Smooth muscle cell (in vitro differentiated cells): ENCODE measurements around the gene TRH. TPM values are rescaled to one million over a fixed set of nuclear protein-coding genes. Genes with fewer than 3 reads are reported as not detected.

ENCODE experiments used
- DNase-seq: peaks from one replicate; lab custom pipeline; 2025; ENCODE audit not compliant: unreplicated experiment; lab: John Stamatoyannopoulos, UW
- H2AFZ ChIP-seq: fragments of 200-600 bp; sonication (generic); 2 replicates; pipeline ENCODE4 v1.6.0; 2016; ENCODE audit warnings: antibody characterized with exemption, low read depth, mild to moderate bottlenecking
- H3F3A ChIP-seq: fragments of 200-600 bp; sonication (generic); 2 replicates; pipeline ENCODE4 v1.6.0; 2017; ENCODE audit warnings: antibody characterized with exemption, low read depth
- H3K27ac ChIP-seq: fragments of 200-600 bp; sonication (generic); 2 replicates; pipeline ENCODE4 v1.5.1; 2016; ENCODE audit warnings: low read depth, mild to moderate bottlenecking
- H3K27me3 ChIP-seq: fragments of 200-600 bp; sonication (generic); 2 replicates; pipeline ENCODE4 v1.6.1; 2016; ENCODE audit warnings: low read depth, mild to moderate bottlenecking
- H3K36me3 ChIP-seq: fragments of 200-600 bp; sonication (generic); 2 replicates; pipeline ENCODE4 v1.5.1; 2016; ENCODE audit warnings: low read depth
- H3K4me1 ChIP-seq: fragments of 200-600 bp; sonication (generic); 2 replicates; pipeline ENCODE4 v1.5.1; 2016; ENCODE audit warnings: low read depth
- H3K4me2 ChIP-seq: fragments of 200-600 bp; sonication (generic); 2 replicates; pipeline ENCODE4 v1.6.0; 2016; ENCODE audit warnings: mild to moderate bottlenecking
- H3K4me3 ChIP-seq: fragments of 200-600 bp; sonication (generic); 2 replicates; pipeline ENCODE4 v1.5.1; 2016; ENCODE audit warnings: mild to moderate bottlenecking
- H3K79me2 ChIP-seq: fragments of 200-600 bp; sonication (generic); 2 replicates; pipeline ENCODE4 v1.6.0; 2016; ENCODE audit warnings: low read depth, mild to moderate bottlenecking
- H3K9ac ChIP-seq: fragments of 200-600 bp; sonication (generic); 2 replicates; pipeline ENCODE4 v1.6.0; 2016; ENCODE audit warnings: low read depth
- H3K9me3 ChIP-seq: fragments of 200-600 bp; sonication (generic); replicated peaks from 2 replicates; pipeline ENCODE4 v1.5.1; 2016; ENCODE audit warnings: low read depth
- H4K20me1 ChIP-seq: fragments of 200-600 bp; sonication (generic); 2 replicates; pipeline ENCODE4 v1.6.0; 2016; ENCODE audit warnings: low read depth
- CTCF ChIP-seq: fragments of 200-600 bp; sonication (generic); IDR thresholded peaks from 2 replicates; pipeline ENCODE4 v1.5.1; 2017; ENCODE audit warnings: borderline replicate concordance, mild to moderate bottlenecking, antibody characterized with exemption; ENCODE audit not compliant: insufficient read depth, poor library complexity, severe bottlenecking
- WGBS: methylation state at CpG from one replicate; pipeline ENCODE4 v1.1.7; 2016; ENCODE audit warnings: low lambda C conversion rate; 5-methylcytosine and 5-hydroxymethylcytosine counted together
- polyA plus RNA-seq: library from polyadenylated mRNA; unstranded; fragments of >200 nt; fragmentation: Nextera tagmentation; extraction: Ambion mirVana; gene quantifications from 2 replicates; pipeline ENCODE4 v1.2.1, GENCODE V29; 2016
- total RNA-seq: library from RNA; depleted of rRNA; stranded (reverse); fragments of >200 nt; gene quantifications from 2 replicates; pipeline ENCODE4 v1.2.3, GENCODE V29; 2014

TRH gene
- total and polyA plus RNA-seq, 2 experiments from 2014 or later = not detected

DNA sequence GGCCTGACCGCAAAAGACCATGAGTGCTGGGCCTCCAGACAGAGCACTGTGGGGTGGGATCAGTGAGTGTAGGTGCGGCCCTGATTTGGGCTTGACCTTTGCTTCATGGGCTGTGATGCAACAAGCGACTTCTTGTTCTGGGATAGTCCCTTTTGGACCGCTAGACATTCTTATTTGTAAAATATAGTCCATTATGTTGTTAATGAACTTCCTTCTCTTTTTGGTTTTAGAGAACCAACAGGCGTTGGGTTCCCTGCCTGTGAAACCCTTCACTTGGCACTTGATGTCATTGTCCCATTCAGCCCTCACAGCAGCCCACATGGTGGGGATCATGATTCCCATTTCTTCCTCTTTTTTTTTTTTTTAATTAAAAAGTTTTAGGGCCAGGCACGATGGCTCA lies 15.8 kb upstream of the TRH start:
- H3K79me2 ChIP-seq = no peaks in the 10 kb centered on the region
- H3K36me3 ChIP-seq = no peaks in the 10 kb centered on the region
- H2AFZ ChIP-seq = no peak overlapping the region
- TF ChIP-seq CTCF = no peak
- H3K9me3 ChIP-seq = no peaks in the 10 kb centered on the region
- no peak overlapping the region for H3K9ac ChIP-seq
- 93% methylated on average over 6 of the region's 6 CpGs for WGBS
- H3F3A ChIP-seq = no peaks in the 10 kb centered on the region
- no peaks in the 10 kb centered on the region for H4K20me1 ChIP-seq
- no peak overlapping the region for H3K4me2 ChIP-seq
- peaks cover 9% of the 10 kb centered on the region for H3K4me1 ChIP-seq
- H3K27ac ChIP-seq = no peak overlapping the region
- DNase-seq = no peak
- peaks cover 48% of the 10 kb centered on the region for H3K27me3 ChIP-seq
- H3K4me3 ChIP-seq = no peak overlapping the region

DNA sequence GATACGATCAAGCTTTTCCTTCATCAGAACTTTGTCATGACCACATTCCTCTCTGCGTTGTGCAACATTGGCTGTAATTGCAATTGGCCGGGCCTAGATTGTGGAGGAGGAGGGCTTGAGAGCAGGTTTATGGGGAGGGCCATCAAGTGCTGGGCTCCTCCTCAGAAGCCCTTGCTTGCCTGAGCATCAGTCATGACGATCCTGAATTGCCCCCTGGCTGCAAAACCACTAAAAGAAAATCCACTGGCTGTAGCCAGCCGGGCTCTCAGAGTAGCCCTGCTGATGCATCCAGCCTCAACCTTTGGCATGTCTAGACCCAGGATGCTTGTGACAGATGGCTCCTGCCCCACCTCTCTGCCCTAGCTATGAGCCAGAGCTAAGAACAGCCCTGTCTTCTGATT lies 13.4 kb upstream of the TRH start:
- no peak for DNase-seq
- WGBS = 67% methylated on average over 5 of the region's 5 CpGs
- no peaks in the 10 kb centered on the region for H4K20me1 ChIP-seq

DNA sequence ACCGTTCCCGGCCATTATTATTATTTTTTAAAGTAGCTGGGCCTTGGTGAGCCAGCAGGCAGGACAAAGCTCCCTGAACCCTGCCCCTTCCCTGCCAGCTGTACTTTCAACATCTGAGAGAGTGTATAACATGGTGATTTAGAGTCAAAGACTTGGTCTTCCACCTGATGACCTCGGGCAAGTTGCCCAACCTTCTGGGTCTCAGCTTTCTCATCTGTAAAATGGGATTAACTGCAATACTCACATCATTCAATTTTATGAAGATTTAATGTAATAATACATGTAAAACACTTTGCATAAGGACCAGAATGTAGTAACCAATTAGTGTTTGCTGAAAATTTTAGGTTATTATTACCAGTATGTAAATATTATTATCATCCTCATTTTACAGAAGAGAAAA lies 11.9 kb upstream of the TRH start:
- Histone ChIP-seq H3K4me3 (no peak overlapping the region), H2AFZ (no peak overlapping the region), H3F3A (no peaks in the 10 kb centered on the region), H3K79me2 (no peaks in the 10 kb centered on the region), H3K9me3 (no peaks in the 10 kb centered on the region), H3K4me2 (no peak overlapping the region), H3K9ac (no peak overlapping the region), H4K20me1 (no peaks in the 10 kb centered on the region), H3K36me3 (no peaks in the 10 kb centered on the region), H3K27me3 (peaks cover 44% of the 10 kb centered on the region), H3K4me1 (peaks cover 13% of the 10 kb centered on the region), H3K27ac (no peak overlapping the region)
- WGBS = 86% methylated on average over 3 of the region's 3 CpGs
- DNase-seq = no peak
- TF ChIP-seq CTCF = no peak

More for the DNA sequence above, 13.4 kb upstream of the TRH start:
- Histone ChIP-seq H3F3A (no peaks in the 10 kb centered on the region), H2AFZ (no peak overlapping the region), H3K4me3 (no peak overlapping the region), H3K4me2 (no peak overlapping the region), H3K27ac (no peak overlapping the region), H3K4me1 (peaks cover 6% of the 10 kb centered on the region), H3K9me3 (no peaks in the 10 kb centered on the region), H3K9ac (no peak overlapping the region), H3K36me3 (no peaks in the 10 kb centered on the region), H3K79me2 (no peaks in the 10 kb centered on the region), H3K27me3 (peaks cover 40% of the 10 kb centered on the region)
- TF ChIP-seq CTCF = no peak

- no peak overlapping the region for H3K4me3 ChIP-seq
- H3K36me3 ChIP-seq = no peaks in the 10 kb centered on the region
- no peaks in the 10 kb centered on the region for H3K9me3 ChIP-seq
- peaks cover 16% of the 10 kb centered on the region for H3K4me1 ChIP-seq
- no peak for DNase-seq
- no peak overlapping the region for H2AFZ ChIP-seq
- no peak overlapping the region for H3K27ac ChIP-seq
- H3F3A ChIP-seq = no peaks in the 10 kb centered on the region
- 88% methylated on average over 2 of the region's 2 CpGs for WGBS
- no peak for TF ChIP-seq CTCF
- peaks cover 42% of the 10 kb centered on the region for H3K27me3 ChIP-seq
- no peak overlapping the region for H3K4me2 ChIP-seq
- no peaks in the 10 kb centered on the region for H4K20me1 ChIP-seq
- H3K79me2 ChIP-seq = no peaks in the 10 kb centered on the region
- no peak overlapping the region for H3K9ac ChIP-seq
Observed at GRCh38 chr3:129965937-129966336, 8.6 kb upstream of the TRH start.
